DND-41 (cell line): ENCODE measurements around the gene GDI1.

Experiments used
- ATAC-seq: fragments of 200-7000 bp; cut with Tn5 transposase; 3 replicates; pipeline ENCODE4 v1.9.1; 2021; ENCODE audit warnings: low read depth; ENCODE audit not compliant: insufficient read depth
- DNase-seq: peaks from one replicate; pipeline ENCODE4 v3.0.0-alpha.2; 2020
- H2AFZ ChIP-seq: 2 replicates; pipeline ENCODE4 v1.6.0; 2012; ENCODE audit warnings: low read depth, low read length
- H3K27ac ChIP-seq: 2 replicates; pipeline ENCODE4 v1.5.1; 2012; ENCODE audit warnings: low read length, inconsistent platforms
- H3K27me3 ChIP-seq: fragments of 200-600 bp; sonication (generic); 2 replicates; pipeline ENCODE4 v1.6.0; 2012; ENCODE audit warnings: low read length, mild to moderate bottlenecking, inconsistent platforms; ENCODE audit not compliant: insufficient read depth, poor library complexity
- H3K36me3 ChIP-seq: 2 replicates; pipeline ENCODE4 v1.5.1; 2012; ENCODE audit warnings: low read length, inconsistent platforms; ENCODE audit not compliant: insufficient read depth
- H3K4me1 ChIP-seq: 2 replicates; pipeline ENCODE4 v1.5.1; 2012; ENCODE audit warnings: mild to moderate bottlenecking, low read length; ENCODE audit not compliant: insufficient read depth
- H3K4me2 ChIP-seq: 2 replicates; pipeline ENCODE4 v1.6.0; 2012; ENCODE audit warnings: mild to moderate bottlenecking, moderate library complexity, low read length, inconsistent platforms; ENCODE audit not compliant: insufficient read depth
- H3K4me3 ChIP-seq, 2 experiments: fragments of 200-600 bp in 1 of 2; shearing (Covaris generic) in 1 of 2; 2 replicates each; pipeline ENCODE4 v1.5.1; 2012 to 2016; ENCODE audit warnings: inconsistent platforms in 2 of 2, low read length in 2 of 2, mild to moderate bottlenecking in 2 of 2, low read depth in 1 of 2, moderate library complexity in 1 of 2
- H3K79me2 ChIP-seq: 2 replicates; pipeline ENCODE4 v1.6.0; 2012; ENCODE audit warnings: low read length, inconsistent platforms; ENCODE audit not compliant: insufficient read depth
- H3K9ac ChIP-seq: 2 replicates; pipeline ENCODE4 v1.6.0; 2012; ENCODE audit warnings: low read depth, mild to moderate bottlenecking, inconsistent platforms, low read length, moderate library complexity
- H3K9me3 ChIP-seq: 2 replicates; pipeline ENCODE4 v1.5.1; 2012; ENCODE audit warnings: low read length, moderate library complexity, mild to moderate bottlenecking, inconsistent platforms; ENCODE audit not compliant: insufficient read depth, severe bottlenecking
- H4K20me1 ChIP-seq: 2 replicates; pipeline ENCODE4 v1.6.0; 2012; ENCODE audit warnings: low read length; ENCODE audit not compliant: insufficient read depth
- EZH2 ChIP-seq: IDR thresholded peaks from 3 replicates; pipeline ENCODE4 v1.6.1; 2012; ENCODE audit warnings: borderline replicate concordance, low read depth, mild to moderate bottlenecking, moderate library complexity, low read length, inconsistent platforms; ENCODE audit not compliant: severe bottlenecking
- TF ChIP-seq, protein P1 (sequence below): IDR thresholded peaks from 2 replicates; pipeline ENCODE4 v1.5.1; 2012; ENCODE audit warnings: borderline replicate concordance, low read length, moderate library complexity, mild to moderate bottlenecking; ENCODE audit not compliant: poor library complexity, severe bottlenecking; ENCODE audit errors: extremely low read depth

GDI1 gene

GRCh38 chrX:154446430-154446829, 9.5 kb downstream of the GDI1 start:
- Histone ChIP-seq H4K20me1 (peaks cover 3% of the 10 kb centered on the region; the same call in 1 of the 2 replicates), H3K27ac (no peak overlapping the region), H3K4me1 (peaks cover 17% of the 10 kb centered on the region), H3K79me2 (no peaks in the 10 kb centered on the region), H3K4me2 (no peak overlapping the region), H3K36me3 (peaks cover 12% of the 10 kb centered on the region), H3K9me3 (no peaks in the 10 kb centered on the region), H2AFZ (no peak overlapping the region), H3K27me3 (no peaks in the 10 kb centered on the region), H3K9ac (no peak overlapping the region), H3K4me3 (no peak overlapping the region)
- TF ChIP-seq, protein P1, sequence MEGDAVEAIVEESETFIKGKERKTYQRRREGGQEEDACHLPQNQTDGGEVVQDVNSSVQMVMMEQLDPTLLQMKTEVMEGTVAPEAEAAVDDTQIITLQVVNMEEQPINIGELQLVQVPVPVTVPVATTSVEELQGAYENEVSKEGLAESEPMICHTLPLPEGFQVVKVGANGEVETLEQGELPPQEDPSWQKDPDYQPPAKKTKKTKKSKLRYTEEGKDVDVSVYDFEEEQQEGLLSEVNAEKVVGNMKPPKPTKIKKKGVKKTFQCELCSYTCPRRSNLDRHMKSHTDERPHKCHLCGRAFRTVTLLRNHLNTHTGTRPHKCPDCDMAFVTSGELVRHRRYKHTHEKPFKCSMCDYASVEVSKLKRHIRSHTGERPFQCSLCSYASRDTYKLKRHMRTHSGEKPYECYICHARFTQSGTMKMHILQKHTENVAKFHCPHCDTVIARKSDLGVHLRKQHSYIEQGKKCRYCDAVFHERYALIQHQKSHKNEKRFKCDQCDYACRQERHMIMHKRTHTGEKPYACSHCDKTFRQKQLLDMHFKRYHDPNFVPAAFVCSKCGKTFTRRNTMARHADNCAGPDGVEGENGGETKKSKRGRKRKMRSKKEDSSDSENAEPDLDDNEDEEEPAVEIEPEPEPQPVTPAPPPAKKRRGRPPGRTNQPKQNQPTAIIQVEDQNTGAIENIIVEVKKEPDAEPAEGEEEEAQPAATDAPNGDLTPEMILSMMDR, result no peak
- no peak for TF ChIP-seq EZH2
- DNase-seq (no peak), ATAC-seq (no peak)

DNA sequence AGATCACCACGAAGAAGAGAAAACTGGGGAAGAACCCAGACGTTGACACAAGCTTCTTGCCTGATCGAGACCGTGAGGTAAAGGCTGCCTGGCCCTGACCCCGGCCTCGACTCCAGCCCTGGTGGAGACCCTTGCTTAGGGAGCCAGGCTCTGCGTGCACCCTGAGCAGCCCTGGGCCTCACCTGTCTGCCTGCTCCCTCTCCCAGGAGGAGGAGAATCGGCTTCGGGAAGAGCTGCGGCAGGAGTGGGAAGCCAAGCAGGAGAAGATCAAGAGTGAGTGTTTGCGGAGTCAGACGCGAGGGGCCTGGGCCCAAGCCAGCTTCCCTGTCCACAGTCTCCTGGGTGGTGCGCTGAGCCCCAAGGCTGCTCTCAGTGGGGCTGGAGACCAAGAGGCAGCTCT, 11.5 kb downstream of the GDI1 start:
- no peaks in the 10 kb centered on the region for H3K27me3 ChIP-seq

DNA sequence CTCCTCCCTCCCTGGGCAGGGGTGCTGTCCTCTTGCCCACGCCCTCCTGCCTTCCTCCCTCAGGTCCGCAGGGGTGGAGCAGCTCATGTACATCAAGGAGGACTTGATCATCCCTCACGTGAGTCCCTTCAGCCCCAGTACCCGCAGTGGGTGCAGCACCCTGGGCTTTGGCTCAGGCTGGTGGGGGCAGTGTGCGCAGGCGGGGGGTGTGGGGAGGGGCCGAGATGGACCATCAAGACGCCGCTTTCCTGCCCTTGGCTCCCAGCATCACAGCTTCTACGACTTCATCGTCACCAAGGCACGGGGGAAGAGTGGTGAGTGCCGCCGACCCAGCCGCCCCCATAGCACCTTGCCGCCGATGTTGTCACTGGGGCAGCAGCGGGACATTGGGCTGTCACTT, 12.7 kb downstream of the GDI1 start:
- DNase-seq (no peak), ATAC-seq (no peak)
- no peak overlapping the region for H3K9ac ChIP-seq
- no peak overlapping the region for H3K4me2 ChIP-seq
- no peak overlapping the region for H2AFZ ChIP-seq
- no peak overlapping the region for H3K4me3 ChIP-seq
- H3K36me3 ChIP-seq, result no peaks in the 10 kb centered on the region
- H3K27me3 ChIP-seq, result no peaks in the 10 kb centered on the region
- TF ChIP-seq, protein P1, result no peak
- no peak for TF ChIP-seq EZH2
- peaks cover 3% of the 10 kb centered on the region for H3K4me1 ChIP-seq
- no peaks in the 10 kb centered on the region for H3K79me2 ChIP-seq
- no peaks in the 10 kb centered on the region for H4K20me1 ChIP-seq
- H3K27ac ChIP-seq, result no peak overlapping the region
- no peaks in the 10 kb centered on the region for H3K9me3 ChIP-seq

More for the DNA sequence above, 11.5 kb downstream of the GDI1 start:
- no peak overlapping the region for H2AFZ ChIP-seq
- no peaks in the 10 kb centered on the region for H3K9me3 ChIP-seq
- H3K9ac ChIP-seq, result no peak overlapping the region
- no peak for TF ChIP-seq EZH2
- TF ChIP-seq, protein P1, result no peak
- no peaks in the 10 kb centered on the region for H3K79me2 ChIP-seq
- H3K4me3 ChIP-seq, result no peak overlapping the region
- DNase-seq (no peak), ATAC-seq (no peak)
- H3K27ac ChIP-seq, result no peak overlapping the region
- H3K36me3 ChIP-seq, result no peaks in the 10 kb centered on the region
- peaks cover 2% of the 10 kb centered on the region; the same call in 1 of the 2 replicates for H4K20me1 ChIP-seq
- H3K4me1 ChIP-seq, result peaks cover 11% of the 10 kb centered on the region
- no peak overlapping the region for H3K4me2 ChIP-seq

- Histone ChIP-seq H3K9me3 (no peaks in the 10 kb centered on the region), H3K4me2 (no peak overlapping the region), H3K79me2 (no peaks in the 10 kb centered on the region), H3K4me3 (no peak overlapping the region), H3K9ac (no peak overlapping the region), H2AFZ (no peak overlapping the region), H3K27ac (no peak overlapping the region), H3K36me3 (no peaks in the 10 kb centered on the region), H4K20me1 (no peaks in the 10 kb centered on the region), H3K4me1 (no peaks in the 10 kb centered on the region), H3K27me3 (no peaks in the 10 kb centered on the region)
- ATAC-seq, result no peak
- no peak for TF ChIP-seq EZH2
- TF ChIP-seq, protein P1, result no peak
- DNase-seq, result no peak
Observed at GRCh38 chrX:154450312-154450711, 13.4 kb downstream of the GDI1 start.
